HL-60 (cell line): Measurements from ENCODE around the gene CNTNAP5.

Experiments used
- POLR2AphosphoS5 ChIP-seq: IDR thresholded peaks from 2 replicates; pipeline ENCODE4 v1.6.1; 2012; ENCODE audit warnings: low read depth
- TF ChIP-seq, protein P1 (sequence below): IDR thresholded peaks from one replicate; pipeline ENCODE4 v1.5.1; 2011; ENCODE audit warnings: low read length, control low read depth, inconsistent platforms; ENCODE audit not compliant: insufficient read depth

DNA sequence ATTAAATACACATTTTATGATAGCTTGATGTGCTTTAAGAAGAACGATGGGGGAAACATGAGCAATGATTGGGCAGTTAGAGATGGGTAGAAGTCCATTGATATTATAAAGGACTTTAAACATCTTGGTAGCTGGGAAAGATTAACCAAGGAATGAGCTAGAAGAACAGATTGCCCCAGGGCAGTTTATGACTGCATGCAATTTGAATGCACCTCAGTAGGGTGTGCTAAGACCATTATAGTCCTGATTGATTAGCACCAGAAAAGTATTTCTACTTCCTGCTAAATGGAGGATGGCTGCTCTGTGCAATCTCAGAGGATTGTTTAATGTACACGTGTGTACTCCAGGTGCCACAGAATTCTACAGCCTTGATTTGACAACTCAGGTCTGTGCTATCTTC is 641.9 kb downstream of the CNTNAP5 start:
- TF ChIP-seq, protein P1, sequence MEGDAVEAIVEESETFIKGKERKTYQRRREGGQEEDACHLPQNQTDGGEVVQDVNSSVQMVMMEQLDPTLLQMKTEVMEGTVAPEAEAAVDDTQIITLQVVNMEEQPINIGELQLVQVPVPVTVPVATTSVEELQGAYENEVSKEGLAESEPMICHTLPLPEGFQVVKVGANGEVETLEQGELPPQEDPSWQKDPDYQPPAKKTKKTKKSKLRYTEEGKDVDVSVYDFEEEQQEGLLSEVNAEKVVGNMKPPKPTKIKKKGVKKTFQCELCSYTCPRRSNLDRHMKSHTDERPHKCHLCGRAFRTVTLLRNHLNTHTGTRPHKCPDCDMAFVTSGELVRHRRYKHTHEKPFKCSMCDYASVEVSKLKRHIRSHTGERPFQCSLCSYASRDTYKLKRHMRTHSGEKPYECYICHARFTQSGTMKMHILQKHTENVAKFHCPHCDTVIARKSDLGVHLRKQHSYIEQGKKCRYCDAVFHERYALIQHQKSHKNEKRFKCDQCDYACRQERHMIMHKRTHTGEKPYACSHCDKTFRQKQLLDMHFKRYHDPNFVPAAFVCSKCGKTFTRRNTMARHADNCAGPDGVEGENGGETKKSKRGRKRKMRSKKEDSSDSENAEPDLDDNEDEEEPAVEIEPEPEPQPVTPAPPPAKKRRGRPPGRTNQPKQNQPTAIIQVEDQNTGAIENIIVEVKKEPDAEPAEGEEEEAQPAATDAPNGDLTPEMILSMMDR: no peak
- no peak for TF ChIP-seq POLR2AphosphoS5
